Esophagus squamous epithelium (tissue), 5 donors: ENCODE data around the gene DPYSL5. TPM values are rescaled to one million over a fixed set of nuclear protein-coding genes. Genes with fewer than 3 reads are reported as not detected.

Experiments
- DNase-seq: peaks from one replicate; lab custom pipeline; 2025; lab: John Stamatoyannopoulos, UW
- H3K27ac ChIP-seq, 4 donors: fragments of 200-600 bp; sonication (generic); one replicate each; pipeline ENCODE4 v1.5.1; 2016 to 2019; ENCODE audit warnings: mild to moderate bottlenecking in 1 of 4
- H3K27me3 ChIP-seq, 4 donors: fragments of 200-600 bp; sonication (generic); 1 replicate in 3 of 4; 2 replicates in 1 of 4; pipeline versions ENCODE4 v1.5.1 to v1.6.0; 2017 to 2021; ENCODE audit warnings: antibody characterized with exemption in 1 of 4
- H3K36me3 ChIP-seq, 3 donors: fragments of 200-600 bp; sonication (generic); one replicate each; pipeline ENCODE4 v1.5.1; 2016 to 2019
- H3K4me1 ChIP-seq, 3 donors: fragments of 200-600 bp; sonication (generic); one replicate each; pipeline ENCODE4 v1.5.1; 2017 to 2019
- H3K4me3 ChIP-seq, 4 donors: fragments of 200-600 bp; sonication (generic); 1 replicate in 3 of 4; 2 replicates in 1 of 4; pipeline ENCODE4 v1.5.1; 2016 to 2019; ENCODE audit warnings: mild to moderate bottlenecking in 2 of 4, moderate library complexity in 1 of 4
- H3K9me3 ChIP-seq, 3 donors: fragments of 200-600 bp; sonication (generic); one replicate each; pipeline ENCODE4 v1.5.1; 2016 to 2019
- POLR2A ChIP-seq, 4 donors: fragments of 450-650 bp; IDR thresholded peaks; one replicate each; pipeline ENCODE4 v1.6.1; 2017; ENCODE audit warnings: antibody characterized with exemption in 4 of 4, mild to moderate bottlenecking in 4 of 4, moderate library complexity in 3 of 4
- WGBS, 2 donors: methylation state at CpG; one replicate each; pipeline ENCODE4 v1.1.5; 2018; 5-methylcytosine and 5-hydroxymethylcytosine counted together
- intact Hi-C: fragments of 100-400 bp; cut with DNase I; formaldehyde crosslinking; loops from one replicate; pipeline ENCODE4 v1.15.0; 2022
- total RNA-seq, 4 donors: library from RNA; depleted of rRNA; stranded (reverse); fragments of >200 nt; gene quantifications; one replicate each; pipeline ENCODE4 v1.1.0, GENCODE V29; 2016
- TF ChIP-seq, protein P1 (sequence below), 6 experiments: fragments of 450-650 bp in 4 of 6; fragments of 200-600 bp in 2 of 6; sonication (generic) in 2 of 6; IDR thresholded peaks; one replicate each; pipeline ENCODE4 v1.5.1; 2016 to 2019; ENCODE audit warnings: antibody characterized with exemption in 6 of 6, mild to moderate bottlenecking in 4 of 6, moderate library complexity in 4 of 6
- donor health status: DM: yes; HTN: yes; CAD: no.

Gene DPYSL5
- total RNA-seq, 4 donors from 2014 or later: not detected

DNA sequence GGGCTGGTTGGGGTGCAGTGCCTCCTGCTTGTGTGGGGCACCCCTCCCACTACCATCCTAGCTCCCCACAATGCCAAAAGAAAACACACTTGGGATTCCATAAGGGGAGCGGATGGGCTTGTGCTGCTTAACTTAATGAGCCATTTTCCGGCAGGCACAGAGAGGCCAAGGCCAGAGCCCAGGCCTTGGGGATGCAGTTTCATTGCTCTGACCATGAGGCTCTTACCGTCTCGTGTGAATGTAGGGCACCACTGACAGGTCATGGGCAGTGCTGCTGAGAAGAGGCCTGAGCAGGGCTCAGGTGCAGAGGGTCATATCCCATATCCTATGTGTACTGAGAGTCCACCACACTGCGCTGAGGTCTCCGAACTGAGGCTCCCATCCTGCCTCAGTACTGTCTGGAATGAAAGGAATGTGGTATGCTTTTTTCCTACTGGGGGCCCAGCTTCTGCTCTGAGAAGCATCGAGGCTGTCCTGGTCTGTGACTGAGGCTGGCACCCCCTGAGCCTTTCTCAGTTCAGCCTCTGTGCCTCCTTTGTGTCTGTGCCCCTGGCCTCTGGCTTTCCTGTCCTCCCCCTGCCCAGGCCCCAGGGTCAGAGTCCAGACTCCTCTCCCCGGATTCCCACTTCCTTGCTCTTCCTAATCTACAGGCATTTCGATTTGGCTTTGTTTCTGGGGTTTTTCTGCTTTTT lies 77.3 kb downstream of the DPYSL5 start:
- Histone ChIP-seq H3K4me3 (no peak overlapping the region), H3K36me3 (no peaks in the 10 kb centered on the region), H3K4me1 (peaks cover 0 to 6% (median 0%) of the 10 kb centered on the region in 3 donors), H3K9me3 (no peaks in the 10 kb centered on the region), H3K27ac (no peak overlapping the region), H3K27me3 (peaks cover 0 to 57% (median 0%) of the 10 kb centered on the region in 4 donors)
- TF ChIP-seq, protein P1, sequence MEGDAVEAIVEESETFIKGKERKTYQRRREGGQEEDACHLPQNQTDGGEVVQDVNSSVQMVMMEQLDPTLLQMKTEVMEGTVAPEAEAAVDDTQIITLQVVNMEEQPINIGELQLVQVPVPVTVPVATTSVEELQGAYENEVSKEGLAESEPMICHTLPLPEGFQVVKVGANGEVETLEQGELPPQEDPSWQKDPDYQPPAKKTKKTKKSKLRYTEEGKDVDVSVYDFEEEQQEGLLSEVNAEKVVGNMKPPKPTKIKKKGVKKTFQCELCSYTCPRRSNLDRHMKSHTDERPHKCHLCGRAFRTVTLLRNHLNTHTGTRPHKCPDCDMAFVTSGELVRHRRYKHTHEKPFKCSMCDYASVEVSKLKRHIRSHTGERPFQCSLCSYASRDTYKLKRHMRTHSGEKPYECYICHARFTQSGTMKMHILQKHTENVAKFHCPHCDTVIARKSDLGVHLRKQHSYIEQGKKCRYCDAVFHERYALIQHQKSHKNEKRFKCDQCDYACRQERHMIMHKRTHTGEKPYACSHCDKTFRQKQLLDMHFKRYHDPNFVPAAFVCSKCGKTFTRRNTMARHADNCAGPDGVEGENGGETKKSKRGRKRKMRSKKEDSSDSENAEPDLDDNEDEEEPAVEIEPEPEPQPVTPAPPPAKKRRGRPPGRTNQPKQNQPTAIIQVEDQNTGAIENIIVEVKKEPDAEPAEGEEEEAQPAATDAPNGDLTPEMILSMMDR (IDR thresholded peaks at IDR 0.05): no peak
- TF ChIP-seq POLR2A (IDR thresholded peaks at IDR 0.05): no peak
- no peak for DNase-seq
- intact Hi-C loops: no loop called here
- 47 to 54% methylated on average over 5 to 7 of the region's 9 CpGs for WGBS, 2 donors

DNA sequence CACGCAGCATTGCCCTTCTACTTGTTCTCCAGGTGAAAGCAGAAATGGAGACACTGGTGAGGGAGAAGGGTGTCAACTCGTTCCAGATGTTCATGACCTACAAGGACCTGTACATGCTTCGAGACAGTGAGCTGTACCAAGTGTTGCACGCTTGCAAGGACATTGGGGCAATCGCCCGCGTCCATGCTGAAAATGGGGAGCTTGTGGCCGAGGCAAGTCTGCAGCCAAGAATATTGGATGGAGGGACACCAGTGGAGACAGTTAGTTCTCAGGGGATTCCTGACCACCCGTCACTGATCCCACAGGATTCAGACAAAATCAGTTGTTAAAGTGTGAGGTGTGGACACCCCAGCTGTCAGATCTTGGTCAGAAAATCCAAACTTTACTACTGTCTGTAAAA lies 79.3 kb downstream of the DPYSL5 start:
- TF ChIP-seq, protein P1 (IDR thresholded peaks at IDR 0.05): no peak
- TF ChIP-seq POLR2A (IDR thresholded peaks at IDR 0.05): no peak
- intact Hi-C loops: no loop called here
- Histone ChIP-seq H3K9me3 (no peaks in the 10 kb centered on the region), H3K4me1 (peaks cover 0 to 6% (median 0%) of the 10 kb centered on the region in 3 donors), H3K4me3 (no peak overlapping the region), H3K27me3 (peaks cover 0 to 53% (median 0%) of the 10 kb centered on the region in 4 donors), H3K36me3 (no peaks in the 10 kb centered on the region), H3K27ac (no peak overlapping the region)
- WGBS, 2 donors: 87 to 96% methylated on average over 3 to 6 of the region's 9 CpGs
- no peak for DNase-seq

DNA sequence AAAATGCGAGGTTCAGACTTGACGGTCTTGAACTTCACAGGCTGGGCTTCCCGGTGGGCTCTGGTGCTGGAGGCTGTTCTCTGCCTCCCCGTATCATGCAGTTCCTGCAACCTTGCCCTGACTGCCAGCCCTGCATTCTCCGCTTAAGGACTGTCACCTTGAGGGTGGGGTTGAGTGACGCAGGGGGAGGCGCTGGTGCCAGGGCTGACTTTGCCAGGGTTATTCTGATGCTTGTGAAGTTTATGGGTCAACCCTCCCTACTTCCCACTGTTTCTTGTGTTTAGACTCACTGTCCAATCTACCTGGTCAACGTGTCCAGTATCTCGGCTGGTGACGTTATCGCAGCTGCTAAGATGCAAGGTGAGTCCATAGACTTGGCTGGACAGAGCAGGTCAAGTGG lies 85.0 kb downstream of the DPYSL5 start:
- intact Hi-C loops: no loop called here
- Histone ChIP-seq H3K36me3 (no peaks in the 10 kb centered on the region), H3K4me3 (no peak overlapping the region), H3K4me1 (no peaks in the 10 kb centered on the region), H3K27me3 (peaks cover 0 to 53% (median 0%) of the 10 kb centered on the region in 4 donors), H3K9me3 (no peaks in the 10 kb centered on the region), H3K27ac (no peak overlapping the region)
- TF ChIP-seq, protein P1 (IDR thresholded peaks at IDR 0.05): no peak
- TF ChIP-seq POLR2A (IDR thresholded peaks at IDR 0.05): no peak
- no peak for DNase-seq
- WGBS, 2 donors: 47 to 68% methylated on average over 4 to 11 of the region's 11 CpGs

DNA sequence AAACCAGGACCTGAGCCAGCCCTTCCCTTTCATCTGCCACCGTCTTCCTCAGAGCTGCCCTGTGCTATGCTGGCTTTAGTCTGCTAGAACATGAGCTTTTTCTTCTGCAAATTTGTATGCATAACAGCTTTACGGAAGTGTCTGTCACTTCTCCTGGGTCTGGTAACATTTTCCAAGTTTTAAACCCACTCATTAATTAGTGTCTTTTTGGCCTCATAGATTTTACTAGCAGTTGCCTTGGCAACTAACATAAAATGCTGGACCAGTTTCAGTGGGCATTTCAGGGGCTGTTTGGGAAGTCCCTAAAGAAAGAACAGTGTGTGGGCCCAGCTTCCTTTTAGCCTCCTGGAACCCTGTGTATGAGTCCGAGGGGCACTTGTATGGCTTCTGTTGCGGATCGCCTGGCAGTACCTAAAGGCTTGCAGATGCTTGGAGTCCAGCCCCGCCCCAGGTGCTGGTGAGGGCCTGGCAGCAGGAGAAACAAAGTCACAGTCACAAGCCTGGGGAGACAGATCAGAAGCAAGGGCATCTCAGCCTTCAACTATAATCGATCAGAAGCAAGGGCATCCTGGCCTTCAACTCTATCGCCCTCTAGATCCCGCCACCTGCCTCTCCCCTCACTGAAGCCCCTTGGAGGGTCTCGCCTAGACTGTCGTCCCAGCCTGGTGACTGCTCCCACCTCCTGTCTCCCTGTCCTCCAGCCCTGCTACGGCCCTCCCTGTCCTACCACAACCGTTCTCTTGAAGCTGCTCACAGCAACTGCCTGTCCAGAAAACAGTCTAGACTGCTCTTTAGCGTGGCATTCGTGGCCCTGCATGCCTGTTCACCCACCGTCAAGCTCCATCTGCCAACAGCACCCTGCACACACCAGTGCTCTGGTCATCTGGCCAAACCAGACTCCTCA lies 85.8 kb downstream of the DPYSL5 start:
- Histone ChIP-seq H3K36me3 (no peaks in the 10 kb centered on the region), H3K4me3 (no peak overlapping the region), H3K27me3 (peaks cover 0 to 58% (median 0%) of the 10 kb centered on the region in 4 donors), H3K9me3 (no peaks in the 10 kb centered on the region), H3K27ac (no peak overlapping the region), H3K4me1 (no peaks in the 10 kb centered on the region)
- intact Hi-C loops: no loop called here
- DNase-seq: no peak
- TF ChIP-seq, protein P1 (IDR thresholded peaks at IDR 0.05): no peak
- no peak for TF ChIP-seq POLR2A (IDR thresholded peaks at IDR 0.05)
- 74 to 88% methylated on average over 10 to 13 of the region's 16 CpGs for WGBS, 2 donors

DNA sequence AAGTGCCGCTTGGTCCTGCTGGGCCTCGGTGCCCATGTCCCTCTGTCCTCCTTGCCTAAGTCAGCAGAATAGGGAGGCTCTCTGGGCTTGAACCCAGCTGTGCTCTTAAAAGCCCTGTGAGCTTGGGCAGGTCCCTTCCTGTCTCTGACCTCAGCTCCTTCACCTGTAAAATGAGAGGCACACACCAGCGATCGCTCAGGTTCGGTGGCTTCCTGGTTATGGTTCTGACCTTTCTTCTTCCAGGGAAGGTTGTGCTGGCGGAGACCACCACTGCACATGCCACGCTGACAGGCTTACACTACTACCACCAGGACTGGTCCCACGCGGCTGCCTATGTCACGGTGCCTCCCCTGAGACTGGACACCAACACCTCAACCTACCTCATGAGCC lies 86.4 kb downstream of the DPYSL5 start:
- TF ChIP-seq, protein P1 (IDR thresholded peaks at IDR 0.05): no peak
- TF ChIP-seq POLR2A (IDR thresholded peaks at IDR 0.05): no peak
- intact Hi-C loops: no loop called here
- Histone ChIP-seq H3K4me1 (no peaks in the 10 kb centered on the region), H3K4me3 (no peak overlapping the region), H3K36me3 (no peaks in the 10 kb centered on the region), H3K27me3 (peaks cover 0 to 56% (median 0%) of the 10 kb centered on the region in 4 donors), H3K9me3 (no peaks in the 10 kb centered on the region), H3K27ac (no peak overlapping the region)
- 92% methylated on average over 7 of the region's 10 CpGs; no CpG with 5 or more reads in 1 of the 2 donors for WGBS, 2 donors
- DNase-seq: no peak
